ENCODE results near the gene RAB11FIP3.
"Not testable (repeated sequence)": the region's sequence is repeated elsewhere in the genome, so short reads cannot be mapped to it uniquely, and the experiment has no call there.

Gene RAB11FIP3

GRCh38 chr16:380762-381011 lies 44.8 kb upstream of the RAB11FIP3 start:
- Histone ChIP-seq H3K4me1 (ENCODE audit: control insufficient read depth, insufficient read depth, low read length, unreplicated experiment) (no peaks in the 10 kb centered on the region), H2AFZ (ENCODE audit: low read length, unreplicated experiment) (peak overlapping the region; percentile 3), H3K27ac (ENCODE audit: low read depth, low read length) (no peak overlapping the region)

GRCh38 chr16:381012-381788 lies 44.2 kb upstream of the RAB11FIP3 start:
- no peak overlapping the region for H3K27ac ChIP-seq (ENCODE audit: low read depth, low read length)

More at GRCh38 chr16:380762-381011, 44.8 kb upstream of the RAB11FIP3 start:
- Histone ChIP-seq H3K36me3 (ENCODE audit: insufficient read depth, low read length) (no peaks in the 10 kb centered on the region), H3K27me3 (ENCODE audit: insufficient read depth, low read length) (no peaks in the 10 kb centered on the region), H3K4me3 (ENCODE audit: low read depth, low read length) (peak overlapping the region; percentile 92), H3K79me2 (ENCODE audit: control insufficient read depth, insufficient read depth, low read length, unreplicated experiment) (peaks cover 16% of the 10 kb centered on the region)

GRCh38 chr16:381789-382717 lies 43.4 kb upstream of the RAB11FIP3 start, which contains the start of gene PGAP6:
TSS of gene PGAP6 (minus strand) at chr16:381978. CDS start at chr16:381821, 157 bp downstream.
- no peak within 1 kb of the TSS for H3K27ac ChIP-seq (ENCODE audit: low read depth, low read length)

More at GRCh38 chr16:381012-381788, 44.2 kb upstream of the RAB11FIP3 start:
- Histone ChIP-seq H3K27me3 (ENCODE audit: insufficient read depth, low read length) (no peaks in the 10 kb centered on the region), H2AFZ (ENCODE audit: low read length, unreplicated experiment) (peak overlapping the region; percentile 36), H3K4me3 (ENCODE audit: low read depth, low read length) (peak overlapping the region; percentile 92), H3K36me3 (ENCODE audit: insufficient read depth, low read length) (no peaks in the 10 kb centered on the region), H3K4me1 (ENCODE audit: control insufficient read depth, insufficient read depth, low read length, unreplicated experiment) (no peaks in the 10 kb centered on the region), H3K79me2 (ENCODE audit: control insufficient read depth, insufficient read depth, low read length, unreplicated experiment) (peaks cover 16% of the 10 kb centered on the region)

GRCh38 chr16:383326-384051 lies 42.0 kb upstream of the RAB11FIP3 start:
- H3K79me2 ChIP-seq (ENCODE audit: control insufficient read depth, insufficient read depth, low read length, unreplicated experiment): peaks cover 16% of the 10 kb centered on the region
- H3K27me3 ChIP-seq (ENCODE audit: insufficient read depth, low read length): no peaks in the 10 kb centered on the region
- no peak overlapping the region for H3K27ac ChIP-seq (ENCODE audit: low read depth, low read length)
- no peak overlapping the region for H2AFZ ChIP-seq (ENCODE audit: low read length, unreplicated experiment)
- H3K4me1 ChIP-seq (ENCODE audit: control insufficient read depth, insufficient read depth, low read length, unreplicated experiment): no peaks in the 10 kb centered on the region
- H3K4me3 ChIP-seq (ENCODE audit: low read depth, low read length): no peak overlapping the region; the same call in 1 of the 2 replicates
- H3K36me3 ChIP-seq (ENCODE audit: insufficient read depth, low read length): no peaks in the 10 kb centered on the region

More at GRCh38 chr16:381789-382717, 43.4 kb upstream of the RAB11FIP3 start, which contains the start of gene PGAP6:
- Histone ChIP-seq H3K79me2 (ENCODE audit: control insufficient read depth, insufficient read depth, low read length, unreplicated experiment) (peaks cover 16% of the 10 kb centered on the region), H2AFZ (ENCODE audit: low read length, unreplicated experiment) (peak within 1 kb of the TSS; percentile 75), H3K4me1 (ENCODE audit: control insufficient read depth, insufficient read depth, low read length, unreplicated experiment) (no peaks in the 10 kb centered on the region), H3K27me3 (ENCODE audit: insufficient read depth, low read length) (no peaks in the 10 kb centered on the region), H3K36me3 (ENCODE audit: insufficient read depth, low read length) (no peaks in the 10 kb centered on the region), H3K4me3 (ENCODE audit: low read depth, low read length) (peak within 1 kb of the TSS; percentile 92)

- Histone ChIP-seq H3K79me2 (ENCODE audit: control insufficient read depth, insufficient read depth, low read length, unreplicated experiment) (no peaks in the 10 kb centered on the region), H3K36me3 (ENCODE audit: insufficient read depth, low read length) (no peaks in the 10 kb centered on the region), H2AFZ (ENCODE audit: low read length, unreplicated experiment) (no peak overlapping the region), H3K4me3 (ENCODE audit: low read depth, low read length) (no peak overlapping the region), H3K4me1 (ENCODE audit: control insufficient read depth, insufficient read depth, low read length, unreplicated experiment) (no peaks in the 10 kb centered on the region), H3K27me3 (ENCODE audit: insufficient read depth, low read length) (no peaks in the 10 kb centered on the region), H3K27ac (ENCODE audit: low read depth, low read length) (no peak overlapping the region)
Observed at GRCh38 chr16:386641-387156, 38.8 kb upstream of the RAB11FIP3 start.

GRCh38 chr16:387761-388666 lies 37.4 kb upstream of the RAB11FIP3 start:
- H3K36me3 ChIP-seq (ENCODE audit: insufficient read depth, low read length); H3K27ac ChIP-seq (ENCODE audit: low read depth, low read length); H3K4me3 ChIP-seq (ENCODE audit: low read depth, low read length); H3K27me3 ChIP-seq (ENCODE audit: insufficient read depth, low read length); H3K79me2 ChIP-seq (ENCODE audit: control insufficient read depth, insufficient read depth, low read length, unreplicated experiment); H3K4me1 ChIP-seq (ENCODE audit: control insufficient read depth, insufficient read depth, low read length, unreplicated experiment): not testable (repeated sequence)
- peak overlapping the region; percentile 12 for H2AFZ ChIP-seq (ENCODE audit: low read length, unreplicated experiment)

- no peaks in the 10 kb centered on the region for H3K79me2 ChIP-seq (ENCODE audit: control insufficient read depth, insufficient read depth, low read length, unreplicated experiment)
- H2AFZ ChIP-seq (ENCODE audit: low read length, unreplicated experiment): no peak overlapping the region
- H3K27me3 ChIP-seq (ENCODE audit: insufficient read depth, low read length): no peaks in the 10 kb centered on the region
- no peaks in the 10 kb centered on the region for H3K36me3 ChIP-seq (ENCODE audit: insufficient read depth, low read length)
- no peak overlapping the region for H3K4me3 ChIP-seq (ENCODE audit: low read depth, low read length)
- no peak overlapping the region for H3K27ac ChIP-seq (ENCODE audit: low read depth, low read length)
- H3K4me1 ChIP-seq (ENCODE audit: control insufficient read depth, insufficient read depth, low read length, unreplicated experiment): no peaks in the 10 kb centered on the region
Observed at GRCh38 chr16:389352-389751, 36.1 kb upstream of the RAB11FIP3 start.

- Histone ChIP-seq H3K27me3 (ENCODE audit: insufficient read depth, low read length) (no peaks in the 10 kb centered on the region), H3K4me3 (ENCODE audit: low read depth, low read length) (no peak overlapping the region), H3K36me3 (ENCODE audit: insufficient read depth, low read length) (no peaks in the 10 kb centered on the region), H3K27ac (ENCODE audit: low read depth, low read length) (no peak overlapping the region), H3K79me2 (ENCODE audit: control insufficient read depth, insufficient read depth, low read length, unreplicated experiment) (no peaks in the 10 kb centered on the region), H3K4me1 (ENCODE audit: control insufficient read depth, insufficient read depth, low read length, unreplicated experiment) (no peaks in the 10 kb centered on the region), H2AFZ (ENCODE audit: low read length, unreplicated experiment) (no peak overlapping the region)
Observed at GRCh38 chr16:391885-392335, 33.5 kb upstream of the RAB11FIP3 start.

- no peak overlapping the region for H3K27ac ChIP-seq (ENCODE audit: low read depth, low read length)
- H3K4me3 ChIP-seq (ENCODE audit: low read depth, low read length): no peak overlapping the region
- H3K79me2 ChIP-seq (ENCODE audit: control insufficient read depth, insufficient read depth, low read length, unreplicated experiment): no peaks in the 10 kb centered on the region
- no peaks in the 10 kb centered on the region for H3K27me3 ChIP-seq (ENCODE audit: insufficient read depth, low read length)
- H2AFZ ChIP-seq (ENCODE audit: low read length, unreplicated experiment): no peak overlapping the region
- no peaks in the 10 kb centered on the region for H3K4me1 ChIP-seq (ENCODE audit: control insufficient read depth, insufficient read depth, low read length, unreplicated experiment)
- H3K36me3 ChIP-seq (ENCODE audit: insufficient read depth, low read length): no peaks in the 10 kb centered on the region
Observed at GRCh38 chr16:392450-393030, 32.9 kb upstream of the RAB11FIP3 start.
